Parathyroid adenoma (tissue), 2 donors: ENCODE data around the gene KCNQ1.

Experiments
- H2AFZ ChIP-seq: fragments of 300-600 bp; sonication (generic); one replicate; pipeline ENCODE4 v1.7.0; 2017; ENCODE audit warnings: antibody characterized with exemption, mild to moderate bottlenecking
- H3K27ac ChIP-seq: fragments of 300-600 bp; sonication (generic); one replicate; pipeline ENCODE4 v1.7.0; 2017
- H3K27me3 ChIP-seq: fragments of 300-600 bp; sonication (generic); one replicate; pipeline ENCODE4 v1.7.0; 2017; ENCODE audit warnings: low read length; ENCODE audit not compliant: control insufficient read depth, insufficient read depth
- H3K36me3 ChIP-seq: fragments of 300-600 bp; sonication (generic); one replicate; pipeline ENCODE4 v1.7.0; 2017; ENCODE audit warnings: low read length; ENCODE audit not compliant: control insufficient read depth, insufficient read depth
- H3K4me1 ChIP-seq: fragments of 300-600 bp; sonication (generic); one replicate; pipeline ENCODE4 v1.7.0; 2017; ENCODE audit warnings: control low read depth
- H3K4me2 ChIP-seq: fragments of 300-600 bp; sonication (generic); one replicate; pipeline ENCODE4 v1.7.0; 2017; ENCODE audit warnings: low read length
- H3K4me3 ChIP-seq: fragments of 300-600 bp; sonication (generic); one replicate; pipeline ENCODE4 v1.7.0; 2017; ENCODE audit warnings: low read depth, low read length
- H3K79me2 ChIP-seq: fragments of 300-600 bp; sonication (generic); one replicate; pipeline ENCODE4 v1.7.0; 2017; ENCODE audit warnings: control low read depth
- H3K9ac ChIP-seq: fragments of 300-600 bp; sonication (generic); one replicate; pipeline ENCODE4 v1.7.0; 2017; ENCODE audit warnings: mild to moderate bottlenecking
- H3K9me3 ChIP-seq: fragments of 300-600 bp; sonication (generic); one replicate; pipeline ENCODE4 v1.7.0; 2017; ENCODE audit warnings: low read length; ENCODE audit not compliant: control insufficient read depth
- TF ChIP-seq, protein P1 (sequence below): fragments of 300-600 bp; sonication (generic); IDR thresholded peaks from one replicate; pipeline ENCODE4 v1.7.0; 2017; ENCODE audit warnings: antibody characterized with exemption, mild to moderate bottlenecking
- donor health status: primary hyperparathyroidism.

KCNQ1 gene

DNA sequence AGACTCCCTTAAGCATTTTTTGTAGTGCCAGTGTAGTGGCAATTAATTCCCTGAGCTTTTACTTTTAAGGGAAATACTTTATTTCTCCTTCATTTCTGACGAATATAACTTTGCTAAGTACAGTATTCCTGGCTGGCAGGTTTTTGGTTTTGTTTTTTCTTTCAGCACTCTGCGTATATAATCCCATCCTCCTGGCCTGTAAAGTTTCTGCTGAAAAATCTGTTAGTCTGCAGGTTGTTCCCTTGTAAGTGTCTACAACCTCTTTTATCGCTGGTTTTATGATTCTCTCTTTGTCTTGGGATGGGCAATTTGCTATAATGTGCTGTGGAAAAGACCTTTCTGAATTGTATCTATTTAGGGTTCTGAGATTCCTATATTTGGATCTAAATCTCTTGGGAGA lies 198.9 kb downstream of the KCNQ1 start:
- TF ChIP-seq, protein P1, sequence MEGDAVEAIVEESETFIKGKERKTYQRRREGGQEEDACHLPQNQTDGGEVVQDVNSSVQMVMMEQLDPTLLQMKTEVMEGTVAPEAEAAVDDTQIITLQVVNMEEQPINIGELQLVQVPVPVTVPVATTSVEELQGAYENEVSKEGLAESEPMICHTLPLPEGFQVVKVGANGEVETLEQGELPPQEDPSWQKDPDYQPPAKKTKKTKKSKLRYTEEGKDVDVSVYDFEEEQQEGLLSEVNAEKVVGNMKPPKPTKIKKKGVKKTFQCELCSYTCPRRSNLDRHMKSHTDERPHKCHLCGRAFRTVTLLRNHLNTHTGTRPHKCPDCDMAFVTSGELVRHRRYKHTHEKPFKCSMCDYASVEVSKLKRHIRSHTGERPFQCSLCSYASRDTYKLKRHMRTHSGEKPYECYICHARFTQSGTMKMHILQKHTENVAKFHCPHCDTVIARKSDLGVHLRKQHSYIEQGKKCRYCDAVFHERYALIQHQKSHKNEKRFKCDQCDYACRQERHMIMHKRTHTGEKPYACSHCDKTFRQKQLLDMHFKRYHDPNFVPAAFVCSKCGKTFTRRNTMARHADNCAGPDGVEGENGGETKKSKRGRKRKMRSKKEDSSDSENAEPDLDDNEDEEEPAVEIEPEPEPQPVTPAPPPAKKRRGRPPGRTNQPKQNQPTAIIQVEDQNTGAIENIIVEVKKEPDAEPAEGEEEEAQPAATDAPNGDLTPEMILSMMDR, result no peak
- no peak overlapping the region for H3K4me2 ChIP-seq
- H3K9ac ChIP-seq, result no peak overlapping the region
- H3K4me1 ChIP-seq, result no peaks in the 10 kb centered on the region
- H3K27me3 ChIP-seq, result no peaks in the 10 kb centered on the region
- H3K36me3 ChIP-seq, result no peaks in the 10 kb centered on the region
- H2AFZ ChIP-seq, result no peak overlapping the region
- H3K27ac ChIP-seq, result no peak overlapping the region
- H3K4me3 ChIP-seq, result no peak overlapping the region
- no peaks in the 10 kb centered on the region for H3K79me2 ChIP-seq
- H3K9me3 ChIP-seq, result peaks cover 3% of the 10 kb centered on the region

DNA sequence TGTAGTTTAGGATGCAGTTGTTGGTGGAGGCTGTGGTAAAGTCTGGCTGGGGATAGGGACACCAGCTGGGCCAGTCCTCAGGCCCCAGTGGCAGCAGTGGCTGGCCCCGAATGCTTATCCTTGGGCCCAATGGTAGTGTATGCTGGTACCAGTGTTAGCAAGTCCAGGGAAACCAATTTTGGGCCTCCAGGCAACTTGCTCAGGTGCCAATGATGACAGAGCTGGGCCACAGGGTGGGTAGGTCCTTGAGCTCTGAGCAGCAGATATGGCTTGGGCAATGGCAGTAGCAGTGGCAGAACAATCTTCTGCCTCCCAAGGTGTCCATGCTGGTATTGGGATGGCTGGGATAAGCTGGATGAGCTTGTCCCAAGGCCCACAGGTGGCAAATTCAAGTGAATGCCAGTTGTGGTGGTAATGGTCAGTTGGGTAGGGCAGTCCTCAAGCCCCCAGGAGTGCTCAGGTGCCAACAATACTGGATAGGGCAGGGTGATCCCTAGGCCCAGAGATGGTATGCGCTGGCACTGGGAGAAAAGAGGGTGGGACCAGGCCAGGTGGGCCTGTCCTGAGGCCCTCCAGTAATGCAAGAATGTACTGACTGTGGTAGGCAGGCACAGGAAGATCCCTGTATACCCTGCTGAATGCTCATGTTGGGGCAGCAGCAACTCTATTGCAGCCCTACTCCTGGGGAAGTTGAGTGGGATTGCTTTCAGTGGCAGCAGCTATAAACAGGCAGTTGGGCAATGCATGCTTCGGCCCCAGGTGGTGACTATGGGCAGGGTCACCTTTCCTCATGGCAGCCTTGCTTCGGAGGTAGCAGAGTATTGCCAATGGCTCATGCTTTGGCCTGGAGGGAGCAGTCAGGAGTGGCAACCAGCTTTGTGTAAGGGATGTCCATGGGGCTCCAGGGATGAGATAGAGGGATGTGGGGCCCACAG lies 200.3 kb downstream of the KCNQ1 start:
- Histone ChIP-seq H3K9ac (no peak overlapping the region), H3K36me3 (no peaks in the 10 kb centered on the region), H3K4me1 (no peaks in the 10 kb centered on the region), H2AFZ (no peak overlapping the region), H3K4me3 (no peak overlapping the region), H3K4me2 (no peak overlapping the region), H3K79me2 (no peaks in the 10 kb centered on the region), H3K27ac (no peak overlapping the region), H3K9me3 (peaks cover 3% of the 10 kb centered on the region), H3K27me3 (no peaks in the 10 kb centered on the region)
- TF ChIP-seq, protein P1, result no peak

DNA sequence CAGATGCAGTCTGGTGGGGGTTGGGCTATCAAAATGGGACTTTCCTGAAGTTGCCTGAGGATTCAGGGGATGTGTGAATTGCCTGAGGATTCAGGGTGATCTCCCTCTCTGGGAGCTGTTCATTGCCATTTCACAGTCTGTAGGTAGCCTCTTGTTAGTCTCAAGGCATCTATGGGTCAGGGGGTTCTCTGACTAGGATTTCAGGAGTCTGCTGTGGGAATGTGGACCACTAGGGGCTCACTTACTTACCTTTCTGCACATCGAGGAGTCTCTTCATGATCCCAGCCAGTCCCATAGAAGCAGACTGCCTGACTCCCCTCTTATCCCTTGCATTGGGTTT lies 200.9 kb downstream of the KCNQ1 start:
- TF ChIP-seq, protein P1, result no peak
- no peak overlapping the region for H3K4me2 ChIP-seq
- H3K9me3 ChIP-seq, result peaks cover 3% of the 10 kb centered on the region
- H3K36me3 ChIP-seq, result no peaks in the 10 kb centered on the region
- no peak overlapping the region for H3K27ac ChIP-seq
- H3K9ac ChIP-seq, result no peak overlapping the region
- no peaks in the 10 kb centered on the region for H3K27me3 ChIP-seq
- no peaks in the 10 kb centered on the region for H3K4me1 ChIP-seq
- H2AFZ ChIP-seq, result no peak overlapping the region
- H3K4me3 ChIP-seq, result no peak overlapping the region
- no peaks in the 10 kb centered on the region for H3K79me2 ChIP-seq

DNA sequence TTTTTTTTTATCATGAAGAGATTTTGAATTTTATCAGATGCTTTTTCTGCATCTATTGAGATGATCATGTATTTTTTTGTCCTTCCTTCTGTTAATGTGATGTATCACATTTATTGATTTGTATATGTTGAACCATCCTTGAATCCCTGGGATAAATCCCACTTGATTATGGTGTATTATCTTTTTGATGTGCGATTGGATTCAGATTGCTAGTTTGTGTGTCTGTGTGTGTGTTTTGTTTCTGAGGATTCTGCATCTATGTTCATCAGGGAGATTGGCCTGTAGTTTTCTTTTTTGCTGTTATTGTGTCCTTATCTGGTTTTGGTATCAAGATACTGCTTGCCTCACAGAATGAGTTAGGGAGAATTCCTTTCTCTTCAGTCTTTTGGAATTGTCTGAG lies 202.4 kb downstream of the KCNQ1 start:
- Histone ChIP-seq H3K27me3 (no peaks in the 10 kb centered on the region), H3K27ac (no peak overlapping the region), H3K9ac (no peak overlapping the region), H3K9me3 (peaks cover 3% of the 10 kb centered on the region), H3K79me2 (peaks cover 2% of the 10 kb centered on the region), H3K4me2 (no peak overlapping the region), H3K4me3 (no peak overlapping the region), H3K36me3 (no peaks in the 10 kb centered on the region), H2AFZ (no peak overlapping the region), H3K4me1 (no peaks in the 10 kb centered on the region)
- TF ChIP-seq, protein P1, result no peak

DNA sequence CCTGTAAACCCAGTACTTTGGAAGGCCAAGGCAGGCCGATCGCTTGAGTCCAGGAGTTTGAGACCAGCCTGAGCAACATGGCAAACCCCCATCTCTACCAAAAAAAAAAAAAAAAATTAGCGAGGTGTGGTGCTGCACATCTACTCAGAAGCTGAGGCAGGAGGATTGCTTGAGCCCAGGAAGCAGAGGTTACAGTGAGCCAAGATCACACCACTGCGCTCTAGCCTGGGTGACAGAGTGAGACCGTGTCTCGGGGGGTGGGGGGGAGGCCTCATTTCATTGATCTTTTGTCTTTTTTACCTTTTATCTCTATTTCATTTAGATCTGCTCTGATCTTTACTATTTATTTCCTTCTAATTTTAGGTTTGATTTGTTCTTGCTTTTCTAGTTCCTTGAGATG lies 203.1 kb downstream of the KCNQ1 start:
- no peak overlapping the region for H3K4me2 ChIP-seq
- TF ChIP-seq, protein P1, result no peak
- peaks cover 3% of the 10 kb centered on the region for H3K9me3 ChIP-seq
- peaks cover 2% of the 10 kb centered on the region for H3K79me2 ChIP-seq
- H3K27ac ChIP-seq, result no peak overlapping the region
- no peaks in the 10 kb centered on the region for H3K27me3 ChIP-seq
- H2AFZ ChIP-seq, result no peak overlapping the region
- H3K9ac ChIP-seq, result no peak overlapping the region
- no peak overlapping the region for H3K4me3 ChIP-seq
- H3K36me3 ChIP-seq, result no peaks in the 10 kb centered on the region
- no peaks in the 10 kb centered on the region for H3K4me1 ChIP-seq
